ENCODE measurements around the gene DPEP3.
A peak's percentile ranks its signal among the peaks of the same experiment; 100 is the strongest.

The DPEP3 gene

DNA sequence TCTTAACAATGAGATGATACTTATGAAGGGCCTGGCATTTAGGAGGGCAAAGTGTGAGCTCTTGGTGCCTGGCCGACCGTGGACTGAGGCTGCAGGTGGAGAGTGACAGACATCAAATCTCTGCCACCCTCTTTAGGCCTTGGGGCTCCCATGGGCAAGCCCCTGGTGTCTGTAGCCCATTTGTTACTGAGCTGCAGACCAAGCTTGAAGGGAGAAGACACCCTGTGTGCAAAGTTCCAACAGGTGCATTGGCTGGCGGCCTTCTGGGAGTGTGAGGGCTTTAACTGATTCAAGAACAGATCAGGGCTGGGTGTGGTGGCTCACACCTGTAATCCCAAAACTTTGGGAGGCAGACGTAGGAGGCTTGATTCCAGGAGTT is 47.8 kb downstream of the DPEP3 start:
- DNase-seq: no peak

DNA sequence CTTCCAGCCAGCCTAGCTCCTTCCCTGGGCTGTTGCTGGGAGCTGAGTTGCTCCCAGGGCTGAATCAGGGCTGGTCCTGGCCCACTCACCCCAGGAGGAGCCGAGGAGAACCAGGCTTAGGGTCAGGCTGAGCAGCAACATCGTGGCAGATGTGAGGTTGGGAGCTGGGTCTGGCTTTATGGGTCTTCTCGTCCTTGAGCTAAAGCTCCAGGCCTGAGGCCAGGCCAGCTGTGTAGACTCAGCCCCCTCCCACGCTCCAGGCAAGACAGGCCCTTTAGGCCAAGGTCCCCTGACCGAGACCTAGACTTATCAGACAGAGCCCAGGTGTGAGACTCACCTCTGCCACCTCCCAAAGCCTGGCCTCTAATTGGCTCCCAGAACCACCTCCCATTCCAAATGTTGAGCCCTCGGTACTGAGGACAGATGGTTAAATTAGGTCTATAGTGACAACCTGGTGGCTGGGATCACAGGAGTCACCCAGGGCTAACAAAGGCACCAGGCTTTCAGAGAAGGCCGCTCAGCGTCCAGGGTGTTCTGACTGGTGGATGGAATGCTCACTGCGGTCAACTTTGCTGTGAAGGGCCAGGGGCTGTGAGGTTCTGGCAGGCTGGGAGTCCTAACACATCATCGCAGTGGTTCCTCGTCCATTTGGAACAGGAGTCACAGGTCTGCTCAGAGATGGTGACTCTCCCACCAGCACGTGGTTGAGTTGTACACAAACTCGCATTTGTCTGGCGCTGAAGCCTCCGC is 48.4 kb downstream of the DPEP3 start, which contains the start of gene CTRL:
Gene CTRL, minus strand, starts transcription at position 151 of the 750 bp plus-strand sequence. Its CDS starts 10 bp downstream, at position 141.
- no peak for DNase-seq

DNA sequence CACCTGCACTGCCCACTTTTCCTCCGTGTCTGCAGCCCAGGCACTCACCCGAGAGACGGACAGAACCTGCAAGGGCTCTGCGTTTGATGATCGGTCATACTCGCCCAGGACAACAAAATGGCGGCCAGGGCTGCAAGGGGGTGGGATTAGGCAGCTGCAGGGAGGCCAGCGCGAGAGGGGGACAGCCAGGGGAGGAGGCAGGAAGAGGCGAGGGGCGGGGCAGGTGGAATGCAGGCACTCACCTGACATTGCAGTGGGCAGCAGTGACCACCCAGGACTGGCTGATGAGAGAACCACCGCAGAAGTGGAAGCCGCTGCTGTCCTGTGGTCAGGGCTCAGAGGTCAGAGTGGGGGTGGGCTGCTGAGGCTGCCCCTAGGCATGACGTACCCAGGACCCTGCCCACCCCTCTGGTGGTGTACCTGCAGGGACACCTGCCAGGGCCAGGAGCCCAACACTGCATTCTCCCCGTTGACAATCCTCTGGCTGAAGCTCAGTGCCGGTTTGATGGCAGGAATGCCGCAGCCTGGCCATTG is 49.6 kb downstream of the DPEP3 start:
- no peak for DNase-seq

DNA sequence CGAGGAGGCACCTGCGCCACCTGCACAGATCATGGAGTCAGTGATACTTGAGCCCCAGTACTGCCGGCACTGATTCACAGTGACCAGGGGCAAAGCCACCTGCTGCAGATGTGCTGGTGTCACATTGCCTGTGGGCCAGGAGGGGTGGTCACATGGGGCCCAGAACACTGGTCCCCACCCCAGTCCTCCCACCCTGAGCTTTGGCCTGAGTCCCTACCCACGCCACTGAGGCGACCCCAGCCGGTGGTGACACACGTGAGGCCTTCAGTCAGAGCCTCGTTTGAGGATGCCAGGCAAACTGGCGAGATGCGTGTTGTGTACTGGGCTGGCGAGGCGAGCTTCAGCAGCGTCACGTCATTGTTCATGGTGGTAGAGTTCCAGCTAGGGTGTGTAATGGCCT is 50.1 kb downstream of the DPEP3 start:
- DNase-seq: no peak

DNA sequence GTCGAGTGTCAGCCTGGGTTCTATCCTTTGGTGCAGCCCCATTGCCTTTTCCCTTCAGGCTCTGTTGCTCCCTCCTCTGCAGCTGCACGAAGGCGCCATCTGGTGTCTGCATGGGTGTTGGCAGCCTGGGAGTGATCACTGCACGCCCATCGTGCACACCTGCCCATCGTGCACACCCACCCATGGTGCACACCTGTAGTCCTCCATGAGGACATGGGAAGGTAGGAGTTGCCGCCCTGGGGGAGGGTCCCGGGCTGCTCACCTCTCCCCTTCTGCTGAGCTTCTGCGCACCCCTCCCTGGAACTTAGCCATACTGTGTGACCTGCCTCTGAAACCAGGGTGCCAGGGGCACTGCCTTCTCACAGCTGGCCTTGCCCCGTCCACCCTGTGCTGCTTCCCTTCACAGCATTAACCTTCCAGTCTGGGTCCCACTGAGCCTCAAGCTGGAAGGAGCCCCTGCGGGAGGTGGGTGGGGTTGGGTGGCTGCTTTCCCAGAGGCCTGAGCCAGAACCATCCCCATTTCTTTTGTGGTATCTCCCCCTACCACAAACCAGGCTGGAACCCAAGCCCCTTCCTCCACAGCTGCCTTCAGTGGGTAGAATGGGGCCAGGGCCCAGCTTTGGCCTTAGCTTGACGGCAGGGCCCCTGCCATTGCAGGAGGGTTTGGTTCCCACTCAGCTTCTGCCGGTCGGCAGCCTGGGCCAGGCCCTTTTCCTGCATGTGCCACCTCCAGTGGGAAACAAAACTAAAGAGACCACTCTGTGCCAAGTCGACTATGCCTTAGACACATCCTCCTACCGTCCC is 51.5 kb downstream of the DPEP3 start:
- peak in 48 of 56 donors; percentile 13 to 83 (median 51) for DNase-seq

DNA sequence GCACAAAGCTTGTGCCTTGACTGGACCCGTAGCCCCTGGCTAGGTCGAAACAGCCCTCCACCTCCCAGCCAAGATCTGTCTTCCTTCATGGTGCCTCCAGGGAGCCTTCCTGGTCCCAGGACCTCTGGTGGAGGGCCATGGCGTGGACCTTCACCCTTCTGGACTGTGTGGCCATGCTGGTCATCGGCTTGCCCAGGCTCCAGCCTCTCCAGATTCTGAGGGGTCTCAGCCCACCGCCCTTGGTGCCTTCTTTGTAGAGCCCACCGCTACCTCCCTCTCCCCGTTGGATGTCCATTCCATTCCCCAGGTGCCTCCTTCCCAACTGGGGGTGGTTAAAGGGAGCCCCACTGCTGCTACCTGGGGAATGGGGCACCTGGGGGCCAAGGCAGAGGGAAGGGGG is 52.2 kb downstream of the DPEP3 start:
- DNase-seq: no peak

DNA sequence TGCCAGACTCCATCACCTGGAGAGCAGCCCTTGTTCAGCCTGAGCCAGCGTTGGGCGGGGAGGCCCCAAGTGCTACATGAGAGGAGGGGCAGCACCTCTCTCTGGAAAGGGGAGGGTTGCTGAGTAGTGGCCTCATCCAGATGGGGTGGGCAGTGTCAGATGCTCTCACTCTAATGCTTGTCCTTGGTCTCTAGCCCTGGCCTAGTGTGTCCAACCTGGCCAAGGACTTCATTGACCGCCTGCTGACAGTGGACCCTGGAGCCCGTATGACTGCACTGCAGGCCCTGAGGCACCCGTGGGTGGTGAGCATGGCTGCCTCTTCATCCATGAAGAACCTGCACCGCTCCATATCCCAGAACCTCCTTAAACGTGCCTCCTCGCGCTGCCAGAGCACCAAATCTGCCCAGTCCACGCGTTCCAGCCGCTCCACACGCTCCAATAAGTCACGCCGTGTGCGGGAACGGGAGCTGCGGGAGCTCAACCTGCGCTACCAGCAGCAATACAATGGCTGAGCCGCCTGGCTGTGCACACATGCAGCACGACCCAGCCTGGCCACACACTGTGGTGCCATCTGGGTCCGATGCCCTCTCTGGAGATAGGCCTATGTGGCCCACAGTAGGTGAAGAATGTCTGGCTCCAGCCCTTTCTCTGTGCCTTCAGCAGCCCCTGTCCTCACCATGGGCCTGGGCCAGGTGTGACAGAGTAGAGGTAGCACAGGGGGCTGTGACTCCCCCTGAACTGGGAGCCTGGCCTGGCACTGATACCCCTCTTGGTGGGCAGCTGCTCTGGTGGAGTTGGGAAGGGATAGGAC is 53.0 kb downstream of the DPEP3 start:
- no peak for DNase-seq

DNA sequence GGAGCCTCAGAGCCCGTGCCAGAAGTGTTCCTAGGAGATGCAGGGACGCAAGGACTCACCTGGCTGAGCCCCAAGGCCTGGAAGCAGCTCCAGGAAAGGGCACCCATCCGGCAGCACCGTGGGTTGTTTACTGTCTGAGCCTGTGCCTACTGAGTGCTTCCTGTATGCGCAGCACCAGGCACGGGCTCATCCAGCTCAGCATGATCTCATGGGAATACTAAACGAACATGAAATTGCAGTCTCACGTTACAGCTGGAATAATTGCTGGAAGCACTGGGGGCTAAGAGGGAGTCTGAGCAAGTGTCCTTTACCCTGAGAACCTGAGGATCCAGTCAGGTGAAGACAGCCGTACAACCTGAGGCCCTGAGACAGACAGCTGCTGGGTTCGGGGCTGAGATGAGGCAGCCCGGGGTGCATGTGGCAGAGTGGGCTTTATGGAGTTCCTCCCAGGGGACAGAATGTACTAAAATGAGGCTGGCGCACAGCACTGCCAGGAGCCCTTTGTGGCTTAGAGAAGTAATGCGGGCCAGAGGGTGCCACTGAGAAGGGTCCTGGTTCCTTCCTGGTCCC is 54.0 kb downstream of the DPEP3 start:
- peak in 31 of 56 donors; percentile 18 to 72 (median 42) for DNase-seq

All from amygdala (tissue), 56 donors.